Measurements from ENCODE around the gene SCN2B. TPM values are rescaled to one million over a fixed set of nuclear protein-coding genes. Genes with fewer than 3 reads are reported as not detected.

The SCN2B gene
- polyA plus RNA-seq, 1 of the 3 experiments (the other 2 are of a cell fraction), result 0.05 TPM

- H4K20me1 ChIP-seq (ENCODE audit: insufficient read depth), result no peaks in the 10 kb centered on the region
These were observed 22.7 kb upstream of the SCN2B start for GRCh38 chr11:118199135-118199534.

More at GRCh38 chr11:118199135-118199534, 22.7 kb upstream of the SCN2B start:
- peaks cover 34% of the 10 kb centered on the region; the same call in 1 of the 2 replicates for H3K27me3 ChIP-seq (ENCODE audit: insufficient read depth)
- H3K9me2 ChIP-seq, result no peaks in the 10 kb centered on the region
- H3K36me3 ChIP-seq (replicated peaks in 1 of 2; ENCODE audit: control insufficient read depth in 1 of 2, insufficient read depth in 2 of 2, low read length in 1 of 2), result no peaks in the 10 kb centered on the region
- WGBS (ENCODE audit: low lambda C conversion rate), result 34% methylated on average over 6 of the region's 6 CpGs
- H3K4me3 ChIP-seq (ENCODE audit: low read depth in 2 of 2, low read length in 1 of 2), result no peak overlapping the region
- no peak overlapping the region for H3K9ac ChIP-seq
- DNase-seq, result no peak
- ChIA-PET POLR2A (no interaction called here), CTCF (interaction anchor here (0.7 to 2.8 kb wide), 21 partner anchors 10 to 261 kb away, joined by 3 to 34 read pairs (median 5); partner anchors contain the start of gene UBE4A)
- no peak overlapping the region for H3K27ac ChIP-seq (ENCODE audit: low read depth in 2 of 2, low read length in 1 of 2)
- peaks cover 0 to 7% of the 10 kb centered on the region in 2 experiments; a peak in 1 of 4 replicates for H3K4me1 ChIP-seq (ENCODE audit: control insufficient read depth in 1 of 2, insufficient read depth in 2 of 2, low read depth in 1 of 2, low read length in 1 of 2)
- TF ChIP-seq ELF1 (IDR thresholded peaks at IDR 0.05) (no peak), RAD21 (IDR thresholded peaks at IDR 0.05; ENCODE audit: low read length) (no peak), SIN3A (IDR thresholded peaks at IDR 0.05; ENCODE audit: borderline replicate concordance, low read depth, low read length) (no peak), PBX3 (IDR thresholded peaks at IDR 0.05) (no peak), FOSL2 (IDR thresholded peaks at IDR 0.05; ENCODE audit: borderline replicate concordance, low read depth) (no peak), USF1 (IDR thresholded peaks at IDR 0.05; ENCODE audit: borderline replicate concordance, low read depth) (no peak), NFIC (IDR thresholded peaks at IDR 0.05; ENCODE audit: borderline replicate concordance) (no peak), JUND (IDR thresholded peaks at IDR 0.05) (no peak), NRF1 (IDR thresholded peaks at IDR 0.05; ENCODE audit: low read depth, low read length) (no peak), CHD2 (IDR thresholded peaks at IDR 0.05; ENCODE audit: low read length, partially characterized antibody) (no peak), RFX5 (IDR thresholded peaks at IDR 0.05; ENCODE audit: low read length) (no peak), REST (IDR thresholded peaks at IDR 0.05; ENCODE audit: low read depth, low read length) (no peak), IRF3 (IDR thresholded peaks at IDR 0.05; ENCODE audit: low read depth, low read length) (no peak)
- TF ChIP-seq, protein P1, sequence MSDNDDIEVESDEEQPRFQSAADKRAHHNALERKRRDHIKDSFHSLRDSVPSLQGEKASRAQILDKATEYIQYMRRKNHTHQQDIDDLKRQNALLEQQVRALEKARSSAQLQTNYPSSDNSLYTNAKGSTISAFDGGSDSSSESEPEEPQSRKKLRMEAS (IDR thresholded peaks at IDR 0.05; ENCODE audit: low read depth), result no peak
- H2AFZ ChIP-seq (ENCODE audit: low read depth), result no peak overlapping the region
- no peaks in the 10 kb centered on the region for H3K9me3 ChIP-seq
- no peaks in the 10 kb centered on the region for H3K79me2 ChIP-seq (ENCODE audit: insufficient read depth)
- H3F3A ChIP-seq (replicated peaks; ENCODE audit: insufficient read depth), result no peaks in the 10 kb centered on the region
- no peak overlapping the region for H3K4me2 ChIP-seq

Measured in SK-N-SH (cell line).